ENCODE data around the gene RFESD. TPM values are rescaled to one million over a fixed set of nuclear protein-coding genes. Genes with fewer than 3 reads are reported as not detected.

The RFESD gene
- total and polyA plus RNA-seq, 10 of the 15 experiments (the other 5 are each of a cell fraction or from before 2014, with no cell fraction given), result 1.9 to 14.7 (median 4.9) TPM

GRCh38 chr5:95617057-95617456 is 29.5 kb upstream of the RFESD start (continued):
- TF ChIP-seq REST (IDR thresholded peaks at IDR 0.05; ENCODE audit: low read depth, low read length) (no peak), CBX3 (IDR thresholded peaks at IDR 0.05; ENCODE audit: borderline replicate concordance, low read depth) (no peak), PML (IDR thresholded peaks at IDR 0.05; ENCODE audit: low read length) (peak; percentile 45; the same call in 1 of the 2 replicates), CHD4 (IDR thresholded peaks at IDR 0.05) (no peak), FOXK2 (IDR thresholded peaks at IDR 0.05) (no peak), ZBTB33 (IDR thresholded peaks at IDR 0.05) (no peak), ZNF274 (IDR thresholded peaks at IDR 0.05; ENCODE audit: insufficient read depth, insufficient read length) (no peak), MEF2B (IDR thresholded peaks at IDR 0.05; ENCODE audit: partially characterized antibody, poor library complexity, severe bottlenecking) (peak; percentile 15), EZH2 (IDR thresholded peaks at IDR 0.05; ENCODE audit: borderline replicate concordance, control insufficient read depth, low read depth, low read length) (no peak), HCFC1 (IDR thresholded peaks at IDR 0.05; ENCODE audit: low read length) (no peak), MTA3 (IDR thresholded peaks at IDR 0.05; ENCODE audit: borderline replicate concordance, low read length) (no peak), TARDBP (IDR thresholded peaks at IDR 0.05; ENCODE audit: borderline replicate concordance) (no peak), ASH2L (IDR thresholded peaks at IDR 0.05; ENCODE audit: borderline replicate concordance, low read depth) (no peak), SUZ12 (IDR thresholded peaks at IDR 0.05; ENCODE audit: unreplicated experiment) (no peak), SIX5 (IDR thresholded peaks at IDR 0.05; ENCODE audit: low read depth, low read length, severe bottlenecking) (no peak), TAF1 (IDR thresholded peaks at IDR 0.05; ENCODE audit: borderline replicate concordance, low read depth, low read length) (no peak), NKRF (conservative IDR thresholded peaks at IDR 0.05) (no peak), NR2C2 (IDR thresholded peaks at IDR 0.05; ENCODE audit: borderline replicate concordance, control insufficient read depth, insufficient read length, low read depth) (no peak), RAD51 (IDR thresholded peaks at IDR 0.05) (no peak)
- TF ChIP-seq, protein P1, sequence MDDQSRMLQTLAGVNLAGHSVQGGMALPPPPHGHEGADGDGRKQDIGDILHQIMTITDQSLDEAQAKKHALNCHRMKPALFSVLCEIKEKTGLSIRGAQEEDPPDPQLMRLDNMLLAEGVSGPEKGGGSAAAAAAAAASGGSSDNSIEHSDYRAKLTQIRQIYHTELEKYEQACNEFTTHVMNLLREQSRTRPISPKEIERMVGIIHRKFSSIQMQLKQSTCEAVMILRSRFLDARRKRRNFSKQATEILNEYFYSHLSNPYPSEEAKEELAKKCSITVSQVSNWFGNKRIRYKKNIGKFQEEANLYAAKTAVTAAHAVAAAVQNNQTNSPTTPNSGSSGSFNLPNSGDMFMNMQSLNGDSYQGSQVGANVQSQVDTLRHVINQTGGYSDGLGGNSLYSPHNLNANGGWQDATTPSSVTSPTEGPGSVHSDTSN (IDR thresholded peaks at IDR 0.05; ENCODE audit: insufficient replicate concordance, low read depth, low read length), result no peak

All from GM12878 (cell line).